HG03575 (cell line): ENCODE measurements around the gene PTCD1.
"Not testable (repeated sequence)": the region's sequence is repeated elsewhere in the genome, so short reads cannot be mapped to it uniquely, and the experiment has no call there.

Experiments
- ATAC-seq: cut with Tn5 transposase; IDR thresholded peaks from one replicate; pipeline ENCODE4 v1.9.1; 2021; ENCODE audit not compliant: unreplicated experiment, insufficient number of reproducible peaks, low FRiP score; ENCODE audit errors: extremely low read depth

Gene PTCD1

DNA sequence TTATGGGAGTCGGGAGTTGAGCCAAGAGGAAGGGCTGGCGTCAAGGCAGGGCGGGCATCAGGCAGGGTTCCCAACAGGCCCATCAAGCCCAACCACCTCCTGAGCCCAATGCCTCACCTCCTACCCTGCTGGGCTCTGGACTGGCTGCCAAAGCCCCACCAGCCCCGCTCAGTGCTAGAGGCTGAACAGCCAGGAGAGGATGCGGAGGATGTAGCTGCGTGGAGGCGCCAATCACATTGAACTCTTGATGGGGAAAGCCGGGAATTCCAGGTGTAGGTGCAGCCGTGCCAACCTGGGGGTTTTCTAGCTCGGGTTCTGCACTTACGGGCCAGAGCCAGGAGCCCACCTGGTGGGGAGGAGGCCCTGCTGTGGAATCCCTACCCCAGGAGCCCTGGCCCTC lies 14.5 kb upstream of the PTCD1 start:
- ATAC-seq, result no peak

DNA sequence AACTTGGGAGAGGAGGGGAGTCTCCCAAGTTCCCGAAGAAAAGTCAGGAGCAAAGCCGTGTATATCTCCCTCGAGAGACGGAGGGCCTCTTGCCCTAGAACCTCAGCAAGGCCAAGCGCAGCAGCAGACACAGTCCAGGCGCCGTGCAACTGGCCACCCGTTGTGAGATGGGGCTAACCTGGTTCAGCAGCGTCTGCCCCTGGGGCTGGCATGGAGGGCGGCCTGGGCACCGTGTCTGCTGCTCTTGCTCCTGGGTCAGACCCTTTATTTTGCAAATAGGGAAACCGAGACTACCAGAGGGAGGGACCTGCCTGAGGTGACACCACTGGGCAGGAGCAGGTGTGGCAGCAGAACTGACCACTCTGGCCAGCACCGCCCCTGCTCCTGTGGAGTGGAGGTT lies 13.9 kb upstream of the PTCD1 start:
- ATAC-seq, result no peak

DNA sequence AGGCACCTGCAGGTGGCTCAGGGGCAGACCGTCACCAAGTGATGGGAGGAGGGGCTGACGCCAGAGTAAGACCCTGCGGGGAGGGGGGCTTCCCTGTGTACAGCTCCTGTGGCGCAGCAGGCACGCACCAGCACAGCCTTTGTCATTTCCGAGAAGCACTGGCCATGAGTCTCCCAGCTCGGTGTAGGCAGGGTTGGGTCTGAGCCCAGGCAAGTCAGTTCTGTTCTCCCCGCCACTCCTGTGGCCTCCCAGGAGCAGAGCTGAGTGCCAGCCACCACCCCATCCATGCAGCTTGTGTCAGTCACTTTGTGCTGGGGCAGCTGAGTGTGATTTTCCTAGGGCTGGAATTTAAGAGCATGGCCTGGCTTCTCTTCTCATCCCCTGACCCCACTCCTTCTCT lies 13.3 kb upstream of the PTCD1 start:
- no peak for ATAC-seq

DNA sequence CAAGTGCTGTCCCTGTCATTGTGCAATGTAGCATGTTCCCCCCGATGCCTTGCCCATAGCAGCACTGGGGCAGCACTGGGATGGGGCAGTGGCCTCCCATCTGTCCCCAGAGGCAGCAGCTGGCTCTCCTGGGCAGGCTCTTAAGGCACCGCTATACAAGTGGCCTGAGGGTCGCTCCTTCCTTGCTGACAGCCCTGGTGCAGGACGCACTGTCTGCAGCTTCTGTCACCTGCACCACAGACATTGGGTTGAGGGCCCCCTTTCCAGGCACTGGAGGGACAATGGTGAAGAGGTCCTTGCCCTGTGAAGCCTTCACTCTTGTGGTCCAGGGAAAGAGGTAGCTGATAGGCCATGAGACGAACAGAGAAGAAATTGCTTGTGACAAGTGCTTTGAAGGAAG lies 10.7 kb upstream of the PTCD1 start:
- ATAC-seq, result no peak

DNA sequence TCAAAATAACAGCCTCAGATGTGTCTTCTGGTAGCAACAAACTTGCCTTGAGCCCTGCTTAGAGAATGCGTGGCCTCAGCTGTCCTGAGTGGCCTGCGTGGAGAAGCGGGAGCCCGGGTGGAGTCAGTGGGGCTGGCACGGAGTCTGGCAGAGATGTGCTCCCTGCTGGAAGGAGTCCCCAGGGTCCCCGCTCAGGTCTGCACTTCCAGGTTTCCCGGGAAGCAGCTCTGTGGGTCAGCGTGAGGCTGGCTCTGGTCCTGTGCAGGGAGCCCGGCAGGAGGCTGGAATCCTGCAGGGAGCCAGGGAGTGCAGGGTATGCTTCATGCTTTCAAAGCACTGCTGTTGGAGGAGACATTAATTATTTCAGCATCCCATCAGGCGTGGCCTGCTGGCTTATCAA lies 10.3 kb upstream of the PTCD1 start:
- ATAC-seq, result no peak

DNA sequence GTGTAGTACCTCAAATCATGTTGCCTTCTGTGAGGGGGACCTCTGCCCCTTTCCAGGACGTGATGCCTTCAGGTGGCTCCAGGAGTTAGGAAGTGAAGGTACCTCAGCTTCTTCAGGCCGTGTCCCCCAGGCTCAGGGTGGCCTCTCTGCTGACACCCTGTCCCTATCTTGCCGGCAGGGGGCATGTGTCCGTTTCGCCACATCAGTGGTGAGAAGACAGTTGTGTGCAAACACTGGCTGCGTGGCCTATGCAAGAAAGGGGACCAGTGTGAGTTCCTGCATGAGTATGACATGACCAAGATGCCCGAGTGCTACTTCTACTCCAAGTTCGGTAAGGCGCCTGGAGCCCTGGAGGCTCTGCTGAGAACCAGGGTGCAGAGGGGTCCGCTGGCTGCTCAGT lies 9.3 kb upstream of the PTCD1 start:
- no peak for ATAC-seq

DNA sequence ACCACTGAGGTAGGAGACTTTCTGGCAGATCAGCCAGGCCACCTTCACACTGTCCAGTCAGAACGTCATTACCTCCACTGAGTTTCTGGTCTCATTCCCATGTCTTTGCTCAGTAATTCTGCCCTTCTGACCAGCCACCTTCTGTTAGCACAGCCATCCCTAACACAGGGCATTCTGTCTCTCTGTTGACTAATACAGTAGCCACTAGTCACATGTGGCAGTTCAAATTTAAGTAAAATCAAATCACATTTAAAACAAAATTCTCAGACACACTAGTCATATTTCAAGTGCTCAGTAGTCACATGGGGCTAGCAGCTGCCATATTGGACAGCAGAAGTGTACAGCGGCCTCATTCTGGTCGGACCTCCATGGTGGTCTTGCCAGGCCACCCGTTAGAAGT lies 7.5 kb upstream of the PTCD1 start:
- ATAC-seq, result no peak

DNA sequence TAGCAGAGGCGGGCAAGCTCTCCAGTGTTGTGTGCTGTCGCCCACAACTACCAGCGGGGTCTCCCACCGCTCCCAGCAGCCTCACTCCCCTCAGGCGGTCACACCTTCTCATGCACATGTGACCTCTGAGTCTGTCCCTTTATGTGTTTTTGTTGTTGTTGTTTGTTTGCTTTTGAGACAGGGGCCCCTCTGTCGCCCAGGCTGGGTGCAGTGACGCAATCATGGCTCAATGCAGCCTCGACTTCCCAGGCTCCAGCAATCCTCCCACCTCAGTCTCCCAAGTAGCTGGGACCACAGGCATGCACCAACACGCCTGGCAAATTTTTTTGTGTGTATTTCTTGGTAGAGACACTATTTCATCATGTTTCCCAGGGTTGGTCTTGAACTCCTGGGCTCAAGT lies 1.6 kb upstream of the PTCD1 start:
- no peak for ATAC-seq

DNA sequence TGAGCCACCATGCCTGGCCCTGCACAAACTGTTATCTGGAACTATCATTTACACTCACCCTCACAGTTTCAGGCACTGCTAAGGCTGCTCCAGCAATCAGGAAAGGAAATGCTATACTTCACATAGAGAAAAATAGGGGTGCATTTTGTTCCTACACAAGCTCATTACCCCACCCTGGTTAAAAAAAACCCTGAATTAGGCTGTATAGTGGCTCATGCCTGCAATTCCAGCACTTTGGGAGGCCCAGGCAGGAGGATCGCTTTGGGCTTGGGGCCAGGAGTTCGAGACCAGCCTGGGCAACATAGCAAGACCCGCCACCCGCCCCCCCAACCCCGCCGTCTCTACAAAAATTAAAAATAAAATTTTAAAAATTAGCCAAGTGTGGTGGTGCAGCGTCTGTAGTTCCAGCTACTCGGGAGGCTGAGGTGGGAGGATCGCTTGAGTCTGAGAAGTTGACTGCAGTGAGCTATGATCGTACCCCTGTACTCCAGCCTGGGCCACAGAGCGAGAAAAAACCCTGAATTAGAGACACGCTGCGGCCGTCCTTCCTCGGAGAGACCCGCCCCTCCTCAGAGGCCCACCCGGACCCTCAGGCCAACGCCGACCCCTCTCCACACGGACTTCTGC lies 539 bp downstream of the PTCD1 start:
- ATAC-seq, result no peak

DNA sequence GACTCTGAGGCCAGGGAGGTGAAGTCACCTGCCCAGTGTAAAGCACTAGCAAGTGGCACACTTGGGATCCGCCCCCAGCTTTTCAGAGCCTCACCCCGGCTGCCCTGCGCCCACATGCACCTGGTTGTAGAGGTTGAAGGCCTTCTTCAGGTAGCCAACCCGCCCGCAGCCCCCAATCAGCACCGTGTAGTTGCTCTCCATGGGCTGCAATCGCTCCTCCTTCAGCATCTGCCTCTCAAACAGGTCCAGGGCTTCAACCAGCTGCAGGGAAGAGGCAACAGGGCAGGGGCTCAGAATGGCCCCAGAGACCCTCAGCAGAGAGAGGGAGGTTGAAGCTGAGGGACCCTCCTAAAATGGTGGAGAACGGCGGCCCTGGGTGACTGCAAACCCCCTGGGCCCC lies 5.4 kb downstream of the PTCD1 start:
- ATAC-seq, result no peak

DNA sequence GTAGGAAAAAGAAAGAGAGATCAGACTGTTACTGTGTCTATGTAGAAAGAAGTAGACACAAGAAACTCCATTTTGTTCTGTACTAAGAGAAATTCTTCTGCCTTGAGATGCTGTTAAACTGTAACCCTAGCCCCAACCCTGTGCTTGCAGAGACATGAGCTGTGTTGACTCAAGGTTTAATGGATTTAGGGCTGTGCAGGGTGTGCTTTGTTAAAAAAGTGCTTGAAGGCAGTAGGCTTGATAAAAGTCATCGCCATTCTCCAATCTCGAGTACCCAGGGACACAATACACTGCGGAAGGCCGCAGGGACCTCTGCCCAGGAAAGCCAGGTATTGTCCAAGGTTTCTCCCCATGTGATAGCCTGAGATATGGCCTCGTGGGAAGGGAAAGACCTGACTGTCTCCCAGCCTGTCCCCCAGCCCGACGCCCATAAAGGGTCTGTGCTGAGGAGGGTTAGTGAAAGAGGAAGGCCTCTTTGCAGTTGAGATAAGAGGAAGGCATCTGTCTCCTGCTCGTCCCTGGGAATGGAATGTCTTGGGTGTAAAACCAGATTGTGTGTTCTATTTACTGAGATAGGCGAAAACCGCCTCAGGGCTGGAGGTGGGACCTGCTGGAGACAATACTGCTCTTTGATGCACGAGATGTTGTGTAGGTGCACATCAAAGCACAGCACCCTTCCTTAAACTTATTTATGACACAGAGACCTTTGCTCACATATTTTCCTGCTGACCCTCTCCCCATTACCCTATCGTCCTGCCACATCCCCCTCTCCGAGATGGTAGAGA lies 6.7 kb downstream of the PTCD1 start:
- ATAC-seq, result not testable (repeated sequence)

DNA sequence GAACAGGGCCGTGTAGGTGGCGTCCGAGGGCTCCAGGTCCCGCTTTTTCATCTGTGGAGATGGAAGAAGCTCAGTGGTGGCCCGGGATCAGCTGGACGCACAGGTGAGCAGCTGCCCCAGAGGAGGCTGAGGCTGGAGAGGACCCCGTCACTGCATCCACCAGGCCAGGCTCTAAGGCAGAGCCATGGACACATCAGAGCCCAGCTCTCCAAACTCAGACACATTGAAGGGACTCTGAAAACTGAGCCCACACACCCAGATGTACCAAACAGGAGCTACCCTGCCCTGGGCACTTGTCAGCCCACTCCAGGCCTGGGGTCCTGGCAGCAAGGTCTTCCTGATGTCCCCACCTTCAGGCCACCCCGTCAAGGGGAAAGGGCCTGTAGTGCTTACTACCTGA lies 8.8 kb downstream of the PTCD1 start:
- ATAC-seq, result no peak

DNA sequence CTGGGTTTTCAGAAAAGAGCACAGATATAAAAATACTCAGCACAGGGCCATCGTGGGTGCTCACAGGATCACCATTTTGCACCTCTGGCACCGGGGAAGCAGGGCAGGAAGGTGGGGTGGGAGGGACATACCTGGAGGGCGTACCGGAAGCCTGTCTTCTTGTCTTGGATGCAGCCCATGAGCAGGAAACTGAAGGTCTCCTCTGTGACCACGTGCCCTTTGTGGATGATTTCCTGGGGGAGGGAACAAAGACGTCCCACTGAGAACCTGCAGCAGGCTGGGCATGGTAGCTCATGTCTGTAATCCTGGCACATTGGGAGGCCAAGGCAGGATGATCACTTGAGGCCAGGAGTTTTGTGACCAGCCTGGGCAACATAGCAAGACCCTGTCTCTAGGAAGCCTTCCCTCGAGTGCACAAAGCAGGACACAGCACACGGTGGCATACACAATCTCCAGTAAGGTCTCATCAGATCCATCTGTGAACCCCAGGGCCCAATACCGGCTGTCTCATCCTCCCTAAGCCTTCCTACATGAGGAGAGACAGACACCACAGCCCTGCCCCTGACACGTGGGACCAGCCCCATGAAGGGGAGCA lies 9.5 kb downstream of the PTCD1 start:
- ATAC-seq, result no peak

DNA sequence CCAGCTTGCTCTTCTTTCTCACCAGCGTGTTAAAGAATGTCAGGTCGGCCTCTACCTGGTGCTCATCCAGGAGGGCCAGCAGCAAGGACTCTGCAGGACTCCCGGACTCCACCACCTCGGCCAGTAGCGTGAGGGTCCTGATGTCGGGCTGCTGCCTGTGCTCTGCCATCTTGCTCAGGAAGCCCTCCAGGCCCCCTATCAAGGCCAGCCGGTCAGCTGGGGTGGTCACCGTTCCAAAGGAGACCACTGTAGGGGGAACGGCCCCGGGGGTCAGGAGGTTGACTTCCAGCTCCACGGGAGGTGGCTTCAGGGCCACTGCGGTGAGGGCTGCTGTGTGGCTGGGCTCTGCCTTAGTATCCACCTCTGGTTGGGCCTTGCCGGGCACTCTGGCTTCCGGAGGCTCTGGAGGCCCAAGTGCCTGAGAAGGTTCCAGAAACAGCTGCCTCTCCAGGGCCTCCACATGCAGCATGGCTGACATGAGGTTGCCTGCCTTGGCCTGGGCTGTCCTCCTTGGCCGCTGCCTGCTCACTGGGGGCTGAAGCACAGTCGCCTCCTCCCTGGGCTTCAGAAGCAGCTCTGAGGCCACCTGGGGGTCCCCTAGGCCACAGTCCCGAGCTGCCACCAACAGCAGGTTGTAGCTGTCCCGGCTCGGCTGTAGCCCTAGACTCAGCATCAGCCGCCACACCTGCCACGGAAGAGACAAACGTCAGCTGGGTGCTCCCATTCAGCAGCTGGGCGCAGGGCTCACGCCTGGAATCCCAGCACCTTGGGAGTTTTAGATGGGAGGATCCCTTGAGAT lies 13.5 kb downstream of the PTCD1 start:
- ATAC-seq, result no peak

DNA sequence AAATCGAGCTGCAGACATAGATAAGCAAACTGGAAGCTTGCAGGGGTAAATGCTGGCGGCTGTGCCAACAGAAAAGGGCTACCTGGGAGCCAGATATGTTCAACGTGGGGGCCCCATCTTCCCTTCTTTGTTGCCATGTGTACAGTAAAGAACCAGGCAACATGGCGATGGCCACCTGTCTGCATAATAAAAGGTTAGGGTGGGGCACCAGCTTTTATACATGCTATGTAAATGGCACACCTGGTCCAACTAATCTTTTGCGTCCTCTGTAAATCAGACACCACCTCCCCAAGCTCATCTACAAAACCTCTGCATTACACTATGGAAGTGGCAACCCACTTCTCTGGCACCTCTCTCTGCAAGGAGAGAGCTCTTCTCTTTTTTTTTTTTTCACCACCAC lies 16.0 kb downstream of the PTCD1 start:
- no peak for ATAC-seq

DNA sequence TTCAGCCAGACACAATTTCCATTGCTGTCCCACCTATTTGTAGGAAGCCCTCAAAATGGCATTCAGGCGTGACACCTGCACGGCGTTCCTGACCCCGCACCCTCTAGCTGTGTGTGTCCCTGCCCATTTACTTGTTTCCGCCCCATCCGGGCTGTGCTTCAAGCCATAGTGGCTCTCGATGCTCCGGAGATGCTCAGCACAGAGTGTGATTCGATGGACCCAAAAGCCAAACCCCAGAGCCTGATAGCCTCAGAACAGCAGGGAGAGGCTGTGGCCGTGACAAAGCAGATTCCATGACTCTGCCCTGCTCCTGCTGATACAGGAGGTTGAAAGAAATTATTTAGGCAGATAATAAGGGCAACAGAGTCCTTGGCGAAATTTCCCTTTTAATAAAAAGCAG lies 16.4 kb downstream of the PTCD1 start:
- ATAC-seq, result no peak

DNA sequence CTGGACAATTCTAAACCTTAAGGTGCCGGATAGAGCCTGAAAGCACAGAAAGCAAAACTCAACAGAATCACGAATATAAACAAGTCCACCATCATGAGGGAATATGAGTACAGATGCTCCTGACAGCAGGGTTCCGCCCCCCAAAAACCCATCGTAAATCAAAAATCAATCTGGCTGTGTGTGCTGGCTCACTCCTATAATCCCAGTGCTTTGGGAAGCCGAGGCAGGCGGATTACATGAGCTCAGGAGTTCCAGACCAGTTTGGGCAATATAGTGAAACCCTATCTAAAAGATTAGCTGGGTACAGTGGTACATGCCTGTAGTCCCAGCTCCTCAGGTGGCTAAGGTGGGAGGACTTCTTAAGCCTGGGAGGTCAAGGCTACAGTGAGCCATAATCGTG lies 17.6 kb downstream of the PTCD1 start:
- ATAC-seq, result no peak

DNA sequence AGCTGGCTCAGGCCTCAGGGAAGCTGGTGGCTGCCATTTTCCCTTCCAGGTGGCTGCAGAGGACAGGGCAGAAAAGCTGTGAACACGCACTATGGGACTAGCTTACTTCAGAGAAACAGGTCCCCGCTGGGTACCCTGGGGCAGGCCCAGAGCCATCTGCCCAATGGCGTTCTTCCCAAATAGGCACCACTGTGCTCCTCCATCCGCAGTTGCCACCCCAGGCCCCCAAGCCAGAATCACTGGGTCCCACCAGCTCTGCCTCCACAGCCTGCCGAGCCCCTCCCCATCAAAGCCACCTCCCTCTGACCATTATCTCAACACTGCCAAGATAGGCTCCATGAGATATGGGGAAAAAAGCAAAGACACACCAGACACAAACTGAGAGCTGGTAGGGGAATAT lies 18.4 kb downstream of the PTCD1 start:
- ATAC-seq, result no peak

DNA sequence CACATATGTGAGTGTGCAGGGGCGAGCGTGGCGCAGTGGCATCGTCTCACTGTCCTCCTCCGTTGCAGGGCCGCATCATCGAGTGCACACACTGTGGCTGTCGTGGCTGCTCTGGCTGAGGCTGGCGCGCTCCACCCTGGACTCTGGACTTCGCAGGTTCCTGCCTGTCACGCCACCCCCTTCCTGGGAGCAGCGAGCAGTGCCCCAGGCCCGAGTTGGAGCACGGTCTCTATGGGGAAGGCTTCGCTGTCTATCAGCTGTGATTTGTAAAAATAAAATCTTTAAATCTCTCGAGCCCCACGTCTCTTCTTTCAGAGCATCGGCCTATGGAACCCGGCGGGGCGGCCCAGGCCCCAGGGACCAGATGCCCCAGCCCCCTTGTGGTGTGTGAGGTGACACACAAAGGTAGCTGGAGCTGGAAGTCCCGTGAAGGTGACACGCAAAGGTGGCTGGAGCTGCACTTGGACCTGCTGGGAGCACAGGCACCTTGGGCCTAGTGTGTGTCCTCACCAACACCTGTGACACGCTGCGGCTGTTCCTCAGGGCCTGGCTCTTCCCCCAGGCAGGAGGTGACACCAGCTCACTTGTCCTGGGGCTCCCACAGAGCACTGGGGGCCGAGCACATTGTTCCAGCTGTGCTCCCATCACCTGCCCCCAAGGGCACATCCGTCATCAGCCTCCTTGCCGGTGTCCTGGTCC lies 19.1 kb downstream of the PTCD1 start:
- ATAC-seq, result no peak
